ENCODE measurements around the gene SCYGR1.

Gene SCYGR1

DNA sequence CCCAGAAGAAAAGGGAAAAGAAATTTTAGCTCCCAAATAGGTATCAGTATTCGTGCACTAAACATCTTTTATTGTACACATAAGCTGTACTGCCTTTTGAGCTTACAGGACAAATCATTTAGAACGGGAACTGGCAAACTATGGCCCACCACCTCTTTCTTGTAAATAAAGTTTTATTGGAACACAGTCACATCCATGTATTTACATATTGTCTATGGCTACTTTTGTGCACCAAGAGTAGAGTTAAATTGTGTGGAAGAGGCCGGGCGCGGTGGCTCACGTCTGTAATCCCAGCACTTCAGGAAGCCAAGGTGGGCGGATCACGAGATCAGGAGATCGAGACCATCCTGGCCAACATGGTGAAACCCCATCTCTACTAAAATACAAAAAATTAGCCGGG is 14.4 kb downstream of the SCYGR1 start:
- no peak for DNase-seq (ENCODE audit: low read depth, low spot score)
- TF ChIP-seq, protein P1, sequence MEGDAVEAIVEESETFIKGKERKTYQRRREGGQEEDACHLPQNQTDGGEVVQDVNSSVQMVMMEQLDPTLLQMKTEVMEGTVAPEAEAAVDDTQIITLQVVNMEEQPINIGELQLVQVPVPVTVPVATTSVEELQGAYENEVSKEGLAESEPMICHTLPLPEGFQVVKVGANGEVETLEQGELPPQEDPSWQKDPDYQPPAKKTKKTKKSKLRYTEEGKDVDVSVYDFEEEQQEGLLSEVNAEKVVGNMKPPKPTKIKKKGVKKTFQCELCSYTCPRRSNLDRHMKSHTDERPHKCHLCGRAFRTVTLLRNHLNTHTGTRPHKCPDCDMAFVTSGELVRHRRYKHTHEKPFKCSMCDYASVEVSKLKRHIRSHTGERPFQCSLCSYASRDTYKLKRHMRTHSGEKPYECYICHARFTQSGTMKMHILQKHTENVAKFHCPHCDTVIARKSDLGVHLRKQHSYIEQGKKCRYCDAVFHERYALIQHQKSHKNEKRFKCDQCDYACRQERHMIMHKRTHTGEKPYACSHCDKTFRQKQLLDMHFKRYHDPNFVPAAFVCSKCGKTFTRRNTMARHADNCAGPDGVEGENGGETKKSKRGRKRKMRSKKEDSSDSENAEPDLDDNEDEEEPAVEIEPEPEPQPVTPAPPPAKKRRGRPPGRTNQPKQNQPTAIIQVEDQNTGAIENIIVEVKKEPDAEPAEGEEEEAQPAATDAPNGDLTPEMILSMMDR (IDR thresholded peaks at IDR 0.05; ENCODE audit: insufficient read depth, low read length, missing control alignments), result no peak
- ChIA-PET POLR2A (interaction anchor here (1.2 kb wide), 1 partner anchor 8 kb away, joined by 4 read pairs; no protein-coding TSS in a partner anchor), CTCF (interaction anchor here (1.4 to 1.5 kb wide), 2 partner anchors 9 to 33 kb away, joined by 3 to 4 read pairs; no protein-coding TSS in a partner anchor)
- H3K4me3 ChIP-seq (ENCODE audit: low read depth, low read length), result no peak overlapping the region

DNA sequence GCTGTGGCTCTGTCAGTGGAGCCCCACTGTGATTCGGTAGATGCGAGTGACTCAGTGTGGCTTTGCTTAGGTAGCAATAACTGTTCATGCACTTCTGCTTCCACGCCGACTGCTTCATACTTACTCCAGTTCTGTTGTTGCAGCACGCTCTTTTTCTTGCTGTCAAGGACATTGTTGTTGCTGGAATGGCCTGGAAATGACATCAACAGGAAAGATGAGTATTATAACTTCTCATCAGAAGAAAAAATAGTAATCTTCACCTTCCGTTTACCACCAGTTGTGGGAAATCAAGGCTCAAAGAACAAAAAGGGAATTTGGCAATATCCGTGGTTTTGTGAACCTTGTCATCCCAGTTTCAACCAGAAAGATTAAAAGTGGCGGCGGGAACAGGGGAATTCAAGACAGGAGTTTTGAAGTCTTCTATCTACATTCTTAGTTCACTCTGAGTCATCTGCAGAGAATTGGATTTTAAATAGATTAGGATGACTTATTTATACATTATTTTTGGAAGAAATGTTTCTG is 16.9 kb downstream of the SCYGR1 start:
- POLR2A ChIA-PET, result no interaction called here
- TF ChIP-seq, protein P1 (IDR thresholded peaks at IDR 0.05; ENCODE audit: insufficient read depth, low read length, missing control alignments), result no peak
- no peak for DNase-seq (ENCODE audit: low read depth, low spot score)
- CTCF ChIA-PET, result no interaction called here
- H3K4me3 ChIP-seq (ENCODE audit: low read depth, low read length), result no peak overlapping the region

DNA sequence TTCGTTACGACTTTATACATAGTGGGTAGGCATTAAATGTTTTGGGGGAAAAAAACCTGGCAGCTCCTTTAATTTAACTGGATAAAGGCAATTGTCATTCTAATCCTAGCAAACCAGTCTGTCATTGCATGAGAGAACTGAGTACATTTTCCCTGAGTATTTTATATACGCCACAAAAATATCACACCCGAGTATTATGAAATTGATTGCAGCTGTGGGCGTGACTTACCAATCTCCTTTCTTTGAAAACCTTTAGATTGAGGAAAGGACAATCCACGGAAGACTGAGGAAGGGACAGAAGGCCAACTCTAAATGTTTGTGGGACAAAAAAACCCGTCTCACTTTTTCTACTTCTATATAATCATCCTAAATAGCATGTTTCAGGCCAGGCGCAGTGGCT is 17.7 kb downstream of the SCYGR1 start:
- TF ChIP-seq, protein P1 (IDR thresholded peaks at IDR 0.05; ENCODE audit: insufficient read depth, low read length, missing control alignments), result no peak
- DNase-seq (ENCODE audit: low read depth, low spot score), result no peak
- POLR2A ChIA-PET, result no interaction called here

DNA sequence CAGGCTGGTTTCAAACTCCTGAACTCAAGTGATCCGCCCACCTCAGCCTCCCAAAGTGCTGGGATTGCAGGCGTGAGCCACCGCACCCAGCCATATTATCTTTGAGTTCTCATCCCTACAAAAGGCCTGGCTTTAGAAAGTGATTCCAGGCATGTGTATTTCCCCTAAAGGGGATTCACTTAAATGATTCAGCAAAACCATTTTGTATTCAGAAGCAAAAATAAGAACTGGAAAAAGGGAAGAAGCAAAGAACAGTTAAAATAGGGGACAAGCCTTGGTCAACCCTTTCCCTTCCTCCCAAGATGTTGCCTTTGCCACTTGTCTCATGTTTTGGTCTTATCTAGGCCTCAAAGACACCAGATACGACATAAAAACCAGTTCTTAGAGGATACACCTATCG is 19.2 kb downstream of the SCYGR1 start:
- no peak for DNase-seq (ENCODE audit: low read depth, low spot score)
- no peak overlapping the region for H3K4me3 ChIP-seq (ENCODE audit: low read depth, low read length)
- CTCF ChIA-PET, result no interaction called here
- POLR2A ChIA-PET, result no interaction called here
- TF ChIP-seq, protein P1 (IDR thresholded peaks at IDR 0.05; ENCODE audit: insufficient read depth, low read length, missing control alignments), result no peak

More for the DNA sequence above, 17.7 kb downstream of the SCYGR1 start:
- H3K4me3 ChIP-seq (ENCODE audit: low read depth, low read length), result no peak overlapping the region
- CTCF ChIA-PET, result no interaction called here

DNA sequence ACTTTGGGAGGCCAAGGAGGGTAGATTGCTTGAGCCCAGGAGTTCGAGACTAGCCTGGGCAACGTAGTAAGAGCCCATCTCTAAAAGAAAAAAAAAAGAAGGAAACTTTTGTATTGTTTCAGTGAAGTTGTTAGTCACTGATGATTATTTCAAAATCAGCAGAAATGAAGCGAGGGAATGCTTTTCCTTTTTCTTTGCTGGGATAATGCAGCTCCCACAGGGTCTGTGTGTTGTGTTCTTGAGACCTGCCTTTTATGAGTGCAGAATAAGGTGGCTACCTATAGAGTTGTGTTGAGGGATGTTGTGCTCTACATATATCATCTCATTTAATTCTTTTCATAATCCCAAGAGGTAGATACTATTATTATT is 20.3 kb downstream of the SCYGR1 start:
- no peak for DNase-seq (ENCODE audit: low read depth, low spot score)
- no peak overlapping the region for H3K4me3 ChIP-seq (ENCODE audit: low read depth, low read length)
- CTCF ChIA-PET, result no interaction called here
- POLR2A ChIA-PET, result interaction anchor here (0.7 kb wide), 1 partner anchor 41 kb away, joined by 3 read pairs; no protein-coding TSS in a partner anchor
- TF ChIP-seq, protein P1 (IDR thresholded peaks at IDR 0.05; ENCODE audit: insufficient read depth, low read length, missing control alignments), result no peak

DNA sequence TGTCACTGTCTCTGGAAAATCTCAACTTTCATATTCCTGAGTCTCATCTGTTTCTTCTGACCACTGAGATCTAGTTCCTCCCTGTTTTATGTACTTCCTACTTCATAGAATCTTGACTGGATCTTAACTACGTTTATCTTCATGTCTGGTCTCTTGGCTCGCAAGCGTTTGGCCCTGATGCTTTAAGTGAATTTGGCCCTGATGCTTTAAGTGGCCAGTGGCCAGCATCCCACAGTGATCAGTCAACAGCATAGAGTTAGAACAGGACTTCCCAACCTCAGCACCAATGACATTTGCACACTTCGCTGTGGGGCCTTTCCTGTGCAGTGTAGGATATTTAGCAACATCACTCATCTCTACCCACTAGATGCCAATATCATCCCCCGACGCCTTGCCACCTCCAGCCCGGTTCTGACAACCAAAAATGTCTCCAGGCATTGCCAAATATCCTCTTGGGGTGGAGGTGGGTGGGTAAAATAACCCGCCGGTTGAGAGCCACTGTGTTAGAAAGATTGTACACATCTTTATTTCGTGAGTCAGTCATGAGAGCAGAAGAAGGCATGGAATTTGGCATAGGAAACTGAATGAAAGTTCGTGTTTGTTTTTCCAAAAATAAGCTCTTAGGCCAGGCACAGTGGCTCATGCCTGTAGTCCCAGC is 20.9 kb downstream of the SCYGR1 start:
- POLR2A ChIA-PET, result interaction anchor here (0.7 kb wide), 1 partner anchor 41 kb away, joined by 3 read pairs; no protein-coding TSS in a partner anchor

More for the DNA sequence above, 20.9 kb downstream of the SCYGR1 start:
- peak; percentile 45 for DNase-seq (ENCODE audit: low read depth, low spot score)
- CTCF ChIA-PET, result no interaction called here
- TF ChIP-seq, protein P1 (IDR thresholded peaks at IDR 0.05; ENCODE audit: insufficient read depth, low read length, missing control alignments), result no peak
- H3K4me3 ChIP-seq (ENCODE audit: low read depth, low read length), result no peak overlapping the region
